ENCODE results near the gene MYO7B. TPM values are rescaled to one million over a fixed set of nuclear protein-coding genes. Genes with fewer than 3 reads are reported as not detected.

MYO7B gene
- total RNA-seq, 1 donor from 2014 or later: 1.3 TPM

- no peaks in the 10 kb centered on the region for H3K27me3 ChIP-seq
- no peaks in the 10 kb centered on the region for H3K36me3 ChIP-seq
- peak in 1 of 2 donors; percentile 58 for DNase-seq (ENCODE audit: low spot score in 2 of 2)
- H3K9me3 ChIP-seq: no peaks in the 10 kb centered on the region
- no peaks in the 10 kb centered on the region for H3K4me1 ChIP-seq
- no peak overlapping the region for H3K4me3 ChIP-seq
- H3K27ac ChIP-seq: no peak overlapping the region
- no peak for TF ChIP-seq CTCF (IDR thresholded peaks at IDR 0.05)
- intact Hi-C loops (cut with DNase I): loop anchor here (5.0 kb wide), 1 partner anchor 110 kb away; the partner anchor contains the start of gene SFT2D3
These were observed 57.3 kb downstream of the MYO7B start for GRCh38 chr2:127592761-127593227.

- Histone ChIP-seq H3K9me3 (no peaks in the 10 kb centered on the region), H3K4me3 (no peak overlapping the region), H3K27me3 (no peaks in the 10 kb centered on the region), H3K36me3 (no peaks in the 10 kb centered on the region), H3K4me1 (no peaks in the 10 kb centered on the region), H3K27ac (no peak overlapping the region)
- intact Hi-C loops (cut with DNase I): loop anchor here (5.0 kb wide), 1 partner anchor 109 kb away; the partner anchor contains the start of gene SFT2D3
- TF ChIP-seq CTCF (IDR thresholded peaks at IDR 0.05): no peak
- peak in 1 of 2 donors; percentile 53 for DNase-seq (ENCODE audit: low spot score in 2 of 2)
These were observed 58.0 kb downstream of the MYO7B start for GRCh38 chr2:127593228-127594115.

GRCh38 chr2:127594116-127594591 is 58.7 kb downstream of the MYO7B start:
- intact Hi-C loops (cut with DNase I): loop anchor here (5.0 kb wide), 1 partner anchor 108 kb away; the partner anchor contains the start of gene SFT2D3
- TF ChIP-seq CTCF (IDR thresholded peaks at IDR 0.05): no peak
- DNase-seq (ENCODE audit: low spot score in 2 of 2): peak in 1 of 2 donors; percentile 44

GRCh38 chr2:127596311-127597045 is 61.0 kb downstream of the MYO7B start:
- peak in 1 of 2 donors; percentile 50 for DNase-seq (ENCODE audit: low spot score in 2 of 2)
- Histone ChIP-seq H3K4me3 (no peak overlapping the region), H3K4me1 (no peaks in the 10 kb centered on the region), H3K9me3 (no peaks in the 10 kb centered on the region), H3K36me3 (no peaks in the 10 kb centered on the region), H3K27ac (no peak overlapping the region), H3K27me3 (no peaks in the 10 kb centered on the region)
- no peak for TF ChIP-seq CTCF (IDR thresholded peaks at IDR 0.05)
- intact Hi-C loops (cut with DNase I): no loop called here

More at GRCh38 chr2:127594116-127594591, 58.7 kb downstream of the MYO7B start:
- H3K27ac ChIP-seq: no peak overlapping the region
- H3K9me3 ChIP-seq: no peaks in the 10 kb centered on the region
- no peak overlapping the region for H3K4me3 ChIP-seq
- no peaks in the 10 kb centered on the region for H3K27me3 ChIP-seq
- H3K36me3 ChIP-seq: no peaks in the 10 kb centered on the region
- no peaks in the 10 kb centered on the region for H3K4me1 ChIP-seq

GRCh38 chr2:127597046-127597983 is 61.8 kb downstream of the MYO7B start:
- peak in 1 of 2 donors; percentile 34 for DNase-seq (ENCODE audit: low spot score in 2 of 2)
- no peak for TF ChIP-seq CTCF (IDR thresholded peaks at IDR 0.05)
- intact Hi-C loops (cut with DNase I): no loop called here
- H3K27ac ChIP-seq: no peak overlapping the region
- no peaks in the 10 kb centered on the region for H3K36me3 ChIP-seq
- no peaks in the 10 kb centered on the region for H3K9me3 ChIP-seq
- no peak overlapping the region for H3K4me3 ChIP-seq
- H3K27me3 ChIP-seq: no peaks in the 10 kb centered on the region
- no peaks in the 10 kb centered on the region for H3K4me1 ChIP-seq
